Amygdala (tissue), 56 donors: Measurements from ENCODE around the gene SCP2D1.
"Not testable (repeated sequence)": the region's sequence is repeated elsewhere in the genome, so short reads cannot be mapped to it uniquely, and the experiment has no call there.

Source experiments
- DNase-seq, 56 donors: peaks; one replicate each; lab custom pipeline; 2025; lab: John Stamatoyannopoulos, UW

The SCP2D1 gene

GRCh38 chr20:18813483-18813882, at the start of gene SCP2D1:
Gene SCP2D1, plus strand, starts transcription at chr20:18813783. Its CDS starts 33 bp downstream, at chr20:18813816.
- DNase-seq, result no peak

- DNase-seq, result no peak
These were observed 45.9 kb upstream of the SCP2D1 start for GRCh38 chr20:18767676-18768075.

GRCh38 chr20:18773566-18773965, 40.0 kb upstream of the SCP2D1 start:
- no peak for DNase-seq

- no peak for DNase-seq
These were observed 39.4 kb upstream of the SCP2D1 start for GRCh38 chr20:18774207-18774606.

- no peak for DNase-seq
These were observed 38.0 kb upstream of the SCP2D1 start for GRCh38 chr20:18775633-18776032.

- DNase-seq, result no peak
These were observed 34.7 kb upstream of the SCP2D1 start for GRCh38 chr20:18778690-18779392.

- DNase-seq, result no peak
These were observed 33.0 kb upstream of the SCP2D1 start for GRCh38 chr20:18780385-18781130.

GRCh38 chr20:18781509-18781908, 32.1 kb upstream of the SCP2D1 start:
- DNase-seq, result no peak

- no peak for DNase-seq
These were observed 30.1 kb upstream of the SCP2D1 start for GRCh38 chr20:18783385-18783959.

- DNase-seq, result not testable (repeated sequence)
These were observed 26.5 kb upstream of the SCP2D1 start for GRCh38 chr20:18787046-18787445.

- no peak for DNase-seq
These were observed 25.6 kb upstream of the SCP2D1 start for GRCh38 chr20:18788021-18788420.

GRCh38 chr20:18790787-18791186, 22.8 kb upstream of the SCP2D1 start:
- DNase-seq, result peak in 1 of 56 donors; percentile 6

GRCh38 chr20:18793625-18794427, 19.8 kb upstream of the SCP2D1 start:
- peak in 55 of 56 donors; percentile 46 to 96 (median 83) for DNase-seq

- no peak for DNase-seq
These were observed 19.2 kb upstream of the SCP2D1 start for GRCh38 chr20:18794428-18794787.

- DNase-seq, result no peak
These were observed 18.2 kb upstream of the SCP2D1 start for GRCh38 chr20:18795366-18795765.

- DNase-seq, result no peak
These were observed 17.2 kb upstream of the SCP2D1 start for GRCh38 chr20:18796282-18796833.

- no peak for DNase-seq
These were observed 12.1 kb upstream of the SCP2D1 start for GRCh38 chr20:18801516-18801915.

GRCh38 chr20:18802012-18802634, 11.5 kb upstream of the SCP2D1 start:
- DNase-seq, result no peak

- no peak for DNase-seq
These were observed 7.7 kb upstream of the SCP2D1 start for GRCh38 chr20:18805881-18806280.

GRCh38 chr20:18808712-18809111, 4.9 kb upstream of the SCP2D1 start:
- DNase-seq, result no peak
